Neuronal stem cell (in vitro differentiated cells): ENCODE measurements around the gene SRGAP3.
A peak's percentile ranks its signal among the peaks of the same experiment; 100 is the strongest.

ENCODE experiments used
- DNase-seq: peaks from one replicate; pipeline ENCODE4 v3.0.0-alpha.2; 2013; ENCODE audit warnings: low spot score
- H2AFZ ChIP-seq: one replicate; pipeline ENCODE4 v1.6.1; 2013; ENCODE audit warnings: mild to moderate bottlenecking, low read length, inconsistent platforms
- H2AK5ac ChIP-seq: 2 replicates; pipeline ENCODE4 v1.6.1; 2013; ENCODE audit warnings: low read depth, mild to moderate bottlenecking, inconsistent platforms, low read length, moderate library complexity, mixed read lengths
- H2BK120ac ChIP-seq: 2 replicates; pipeline ENCODE4 v1.6.1; 2013; ENCODE audit warnings: low read depth, mild to moderate bottlenecking, inconsistent platforms, low read length, moderate library complexity, mixed read lengths
- H2BK12ac ChIP-seq: one replicate; pipeline ENCODE4 v1.6.1; 2013; ENCODE audit warnings: low read length, inconsistent platforms
- H2BK15ac ChIP-seq: 2 replicates; pipeline ENCODE4 v1.6.1; 2013; ENCODE audit warnings: mild to moderate bottlenecking, low read length, inconsistent platforms, mixed read lengths
- H2BK5ac ChIP-seq: one replicate; pipeline ENCODE4 v1.6.1; 2013; ENCODE audit warnings: inconsistent platforms, mild to moderate bottlenecking, low read length, moderate library complexity
- H3K14ac ChIP-seq: one replicate; pipeline ENCODE4 v1.6.1; 2013; ENCODE audit warnings: low read length, inconsistent platforms
- H3K18ac ChIP-seq: 2 replicates; pipeline ENCODE4 v1.6.1; 2013; ENCODE audit warnings: low read length, inconsistent platforms
- H3K23ac ChIP-seq: 2 replicates; pipeline ENCODE4 v1.6.1; 2013; ENCODE audit warnings: low read depth, mild to moderate bottlenecking, mixed read lengths, low read length, inconsistent platforms; ENCODE audit not compliant: poor library complexity
- H3K27ac ChIP-seq: replicated peaks from 3 replicates; pipeline ENCODE4 v1.5.1; 2013; ENCODE audit warnings: low read length, inconsistent platforms
- H3K27me3 ChIP-seq, 3 experiments: 2 replicates each; pipeline ENCODE4 v1.6.1; 2013; ENCODE audit warnings: low read length in 3 of 3, mild to moderate bottlenecking in 2 of 3, inconsistent platforms in 1 of 3, low read depth in 1 of 3, mixed read lengths in 1 of 3, moderate library complexity in 1 of 3; ENCODE audit not compliant: control insufficient read depth in 3 of 3, insufficient read depth in 3 of 3
- H3K36me3 ChIP-seq, 2 donors: replicated peaks in 1 of 2; 2 replicates each; pipeline ENCODE4 v1.6.1; 2013; ENCODE audit warnings: low read length in 2 of 2; ENCODE audit not compliant: control insufficient read depth in 2 of 2, insufficient read depth in 2 of 2
- H3K4ac ChIP-seq: 2 replicates; pipeline ENCODE4 v1.6.1; 2013; ENCODE audit warnings: inconsistent platforms, mild to moderate bottlenecking, low read length, moderate library complexity
- H3K4me1 ChIP-seq, 2 donors: 1 replicate in 1 of 2; 2 replicates in 1 of 2; pipeline ENCODE4 v1.6.1; 2013; ENCODE audit warnings: low read length in 2 of 2, low read depth in 1 of 2; ENCODE audit not compliant: control insufficient read depth in 2 of 2, insufficient read depth in 1 of 2
- H3K4me2 ChIP-seq: one replicate; pipeline ENCODE4 v1.6.1; 2013; ENCODE audit warnings: mild to moderate bottlenecking, low read length, inconsistent platforms; ENCODE audit not compliant: insufficient read depth, poor library complexity, severe bottlenecking
- H3K4me3 ChIP-seq, 2 donors: 2 replicates each; pipeline ENCODE4 v1.5.1; 2013; ENCODE audit warnings: low read length in 2 of 2, mild to moderate bottlenecking in 2 of 2, inconsistent platforms in 1 of 2, moderate library complexity in 1 of 2
- H3K79me1 ChIP-seq: one replicate; pipeline ENCODE4 v1.6.1; 2013; ENCODE audit warnings: low read depth, mild to moderate bottlenecking, inconsistent platforms, low read length, moderate library complexity
- H3K9ac ChIP-seq: one replicate; pipeline ENCODE4 v1.6.1; 2013; ENCODE audit warnings: mild to moderate bottlenecking, low read depth, low read length, inconsistent platforms; ENCODE audit not compliant: poor library complexity
- H3K9me3 ChIP-seq, 2 donors: replicated peaks in 1 of 2; 2 replicates each; pipeline versions ENCODE3 to v1.6.1; 2013; ENCODE audit warnings: low read length in 2 of 2, mild to moderate bottlenecking in 2 of 2, inconsistent platforms in 1 of 2, low read depth in 1 of 2, mixed read lengths in 1 of 2, moderate library complexity in 1 of 2; ENCODE audit not compliant: control insufficient read depth in 2 of 2, insufficient read depth in 1 of 2
- H4K8ac ChIP-seq: one replicate; pipeline ENCODE4 v1.6.1; 2013; ENCODE audit warnings: low read depth, mild to moderate bottlenecking, inconsistent platforms, low read length, moderate library complexity
- H4K91ac ChIP-seq: one replicate; pipeline ENCODE4 v1.6.1; 2013; ENCODE audit warnings: low read length, low read depth, mild to moderate bottlenecking, inconsistent platforms; ENCODE audit not compliant: poor library complexity
- WGBS, 2 donors: extraction: QIAGEN DNeasy Blood & Tissue Kit; methylation state at CpG; one replicate each; pipeline ENCODE4 v1.1.7; 2013; ENCODE audit warnings: missing lambda C conversion rate in 2 of 2, mixed read lengths in 1 of 2; ENCODE audit not compliant: insufficient read length in 2 of 2, insufficient replicate concordance in 1 of 2; ENCODE audit errors: extremely low coverage in 2 of 2; 5-methylcytosine and 5-hydroxymethylcytosine counted together

SRGAP3 gene

GRCh38 chr3:9091486-9092235 is 157.8 kb downstream of the SRGAP3 start:
- H3K27me3 ChIP-seq = no peaks in the 10 kb centered on the region

GRCh38 chr3:9088441-9089353 is 160.7 kb downstream of the SRGAP3 start:
- Histone ChIP-seq H3K23ac (no peak overlapping the region), H4K8ac (no peak overlapping the region), H3K36me3 (peaks cover 0 to 9% of the 10 kb centered on the region in 2 donors), H2AFZ (no peak overlapping the region), H3K9me3 (peaks cover 0 to 5% of the 10 kb centered on the region in 2 donors), H3K4ac (no peak overlapping the region), H2AK5ac (no peak overlapping the region), H3K4me3 (no peak overlapping the region), H2BK5ac (no peak overlapping the region), H3K4me2 (no peak overlapping the region), H3K27me3 (no peaks in the 10 kb centered on the region), H3K4me1 (peaks cover 2 to 9% of the 10 kb centered on the region in 2 donors), H3K9ac (no peak overlapping the region), H3K18ac (peak overlapping the region; percentile 24), H2BK15ac (no peak overlapping the region), H3K79me1 (no peaks in the 10 kb centered on the region), H3K27ac (no peak overlapping the region), H2BK120ac (no peak overlapping the region), H2BK12ac (no peak overlapping the region), H4K91ac (no peak overlapping the region), H3K14ac (no peak overlapping the region)
- DNase-seq = no peak
- WGBS, 2 donors = no CpG with 5 or more reads among the region's 12 CpGs

More at GRCh38 chr3:9091486-9092235, 157.8 kb downstream of the SRGAP3 start:
- Histone ChIP-seq H3K36me3 (peaks cover 0 to 14% of the 10 kb centered on the region in 2 donors), H3K4me2 (no peak overlapping the region), H3K18ac (no peak overlapping the region), H2BK5ac (no peak overlapping the region), H2AFZ (no peak overlapping the region), H4K8ac (no peak overlapping the region), H4K91ac (no peak overlapping the region), H3K14ac (no peak overlapping the region), H3K23ac (no peak overlapping the region), H3K27ac (no peak overlapping the region), H3K9ac (no peak overlapping the region), H3K4ac (no peak overlapping the region), H3K79me1 (no peaks in the 10 kb centered on the region), H2BK15ac (no peak overlapping the region), H2BK120ac (no peak overlapping the region), H3K9me3 (no peaks in the 10 kb centered on the region), H3K4me3 (no peak overlapping the region), H2BK12ac (no peak overlapping the region), H3K4me1 (peaks cover 2 to 9% of the 10 kb centered on the region in 2 donors), H2AK5ac (no peak overlapping the region)
- no CpG with 5 or more reads among the region's 15 CpGs for WGBS, 2 donors
- no peak for DNase-seq

GRCh38 chr3:9087831-9088413 is 161.5 kb downstream of the SRGAP3 start:
- no peak overlapping the region for H4K91ac ChIP-seq
- H3K36me3 ChIP-seq = peaks cover 0 to 15% of the 10 kb centered on the region in 2 donors
- no peak overlapping the region for H3K14ac ChIP-seq
- H3K4me1 ChIP-seq = peaks cover 2 to 9% of the 10 kb centered on the region in 2 donors
- H3K23ac ChIP-seq = no peak overlapping the region
- no peaks in the 10 kb centered on the region for H3K27me3 ChIP-seq
- DNase-seq = no peak
- peaks cover 0 to 5% of the 10 kb centered on the region in 2 donors for H3K9me3 ChIP-seq
- H3K4me3 ChIP-seq = no peak overlapping the region
- no peak overlapping the region for H2BK120ac ChIP-seq
- H3K9ac ChIP-seq = no peak overlapping the region
- H2BK15ac ChIP-seq = no peak overlapping the region
- H2AK5ac ChIP-seq = no peak overlapping the region
- no peak overlapping the region for H2BK12ac ChIP-seq
- no peak overlapping the region for H3K4me2 ChIP-seq
- peak overlapping the region; percentile 24 for H3K18ac ChIP-seq
- no peaks in the 10 kb centered on the region for H3K79me1 ChIP-seq
- no peak overlapping the region for H2AFZ ChIP-seq
- no peak overlapping the region for H2BK5ac ChIP-seq
- H4K8ac ChIP-seq = no peak overlapping the region
- H3K4ac ChIP-seq = no peak overlapping the region
- H3K27ac ChIP-seq = no peak overlapping the region
- WGBS, 2 donors = no CpG with 5 or more reads among the region's 8 CpGs
